GM12864 (cell line): ENCODE measurements around the gene CHST11.

Experiments
- DNase-seq: peaks from one replicate; pipeline ENCODE4 v3.0.0-alpha.2; 2011; ENCODE audit warnings: low read depth
- H3K4me3 ChIP-seq: 2 replicates; pipeline ENCODE4 v1.5.1; 2011; ENCODE audit warnings: mild to moderate bottlenecking, low read depth, low read length, control low read depth
- TF ChIP-seq, protein P1 (sequence below): IDR thresholded peaks from 2 replicates; pipeline ENCODE4 v1.5.1; 2011; ENCODE audit warnings: low read depth, mild to moderate bottlenecking, moderate library complexity, low read length, control low read depth, inconsistent platforms; ENCODE audit errors: missing control alignments

The CHST11 gene

GRCh38 chr12:104723895-104724294, 267.1 kb downstream of the CHST11 start:
- TF ChIP-seq, protein P1, sequence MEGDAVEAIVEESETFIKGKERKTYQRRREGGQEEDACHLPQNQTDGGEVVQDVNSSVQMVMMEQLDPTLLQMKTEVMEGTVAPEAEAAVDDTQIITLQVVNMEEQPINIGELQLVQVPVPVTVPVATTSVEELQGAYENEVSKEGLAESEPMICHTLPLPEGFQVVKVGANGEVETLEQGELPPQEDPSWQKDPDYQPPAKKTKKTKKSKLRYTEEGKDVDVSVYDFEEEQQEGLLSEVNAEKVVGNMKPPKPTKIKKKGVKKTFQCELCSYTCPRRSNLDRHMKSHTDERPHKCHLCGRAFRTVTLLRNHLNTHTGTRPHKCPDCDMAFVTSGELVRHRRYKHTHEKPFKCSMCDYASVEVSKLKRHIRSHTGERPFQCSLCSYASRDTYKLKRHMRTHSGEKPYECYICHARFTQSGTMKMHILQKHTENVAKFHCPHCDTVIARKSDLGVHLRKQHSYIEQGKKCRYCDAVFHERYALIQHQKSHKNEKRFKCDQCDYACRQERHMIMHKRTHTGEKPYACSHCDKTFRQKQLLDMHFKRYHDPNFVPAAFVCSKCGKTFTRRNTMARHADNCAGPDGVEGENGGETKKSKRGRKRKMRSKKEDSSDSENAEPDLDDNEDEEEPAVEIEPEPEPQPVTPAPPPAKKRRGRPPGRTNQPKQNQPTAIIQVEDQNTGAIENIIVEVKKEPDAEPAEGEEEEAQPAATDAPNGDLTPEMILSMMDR: no peak
- no peak overlapping the region for H3K4me3 ChIP-seq
- DNase-seq: no peak

- H3K4me3 ChIP-seq: no peak overlapping the region
- no peak for DNase-seq
- TF ChIP-seq, protein P1: no peak
Measured at GRCh38 chr12:104724992-104725585, 268.3 kb downstream of the CHST11 start.

DNA sequence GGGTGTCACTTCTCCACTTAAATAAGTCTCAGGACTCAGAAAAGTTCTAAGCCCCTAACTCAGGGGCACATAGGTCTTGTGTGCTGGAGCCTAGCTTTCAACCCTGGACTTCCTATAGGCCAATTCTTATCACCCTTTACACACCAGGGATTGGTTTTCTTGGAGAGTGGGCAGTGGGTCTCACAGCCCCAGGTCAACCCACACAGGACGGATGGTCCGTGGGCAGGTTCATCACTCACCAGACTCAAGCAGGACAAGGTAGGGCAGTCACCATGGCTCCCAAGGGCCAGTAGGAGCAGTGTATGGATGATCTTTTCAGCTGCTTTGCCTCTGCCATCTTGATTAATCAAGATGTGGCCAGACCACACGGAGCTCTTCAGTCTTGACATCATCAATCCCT, 268.9 kb downstream of the CHST11 start:
- H3K4me3 ChIP-seq: no peak overlapping the region
- TF ChIP-seq, protein P1: no peak
- DNase-seq: no peak

GRCh38 chr12:104727726-104728465, 271.1 kb downstream of the CHST11 start:
- no peak for DNase-seq
- TF ChIP-seq, protein P1: no peak
- H3K4me3 ChIP-seq: no peak overlapping the region

- no peak overlapping the region for H3K4me3 ChIP-seq
- TF ChIP-seq, protein P1: no peak
- DNase-seq: no peak
Measured at GRCh38 chr12:104729091-104729490, 272.3 kb downstream of the CHST11 start.

- no peak overlapping the region for H3K4me3 ChIP-seq
- DNase-seq: no peak
- TF ChIP-seq, protein P1: no peak
Measured at GRCh38 chr12:104729610-104730446, 273.1 kb downstream of the CHST11 start.
